Kidney (tissue), 14 donors: ENCODE data around the gene LCN2. TPM values are rescaled to one million over a fixed set of nuclear protein-coding genes. Genes with fewer than 3 reads are reported as not detected.

Source experiments
- DNase-seq, 5 donors: peaks; one replicate each; pipeline ENCODE4 v3.0.0-alpha.2; 2013 to 2020
- FAIRE-seq: peaks from 2 replicates; lab custom pipeline; 2012; peaks lifted over from hg19 to GRCh38; lab: Jason Lieb, UNC
- H3K27ac ChIP-seq, 2 donors: one replicate each; pipeline ENCODE4 v1.7.0; 2013; ENCODE audit warnings: low read depth in 2 of 2, low read length in 2 of 2, inconsistent platforms in 1 of 2
- H3K27me3 ChIP-seq: one replicate; pipeline ENCODE4 v1.7.1; 2013; ENCODE audit warnings: low read length, inconsistent platforms; ENCODE audit not compliant: control insufficient read depth, insufficient read depth
- H3K36me3 ChIP-seq, 3 donors: one replicate each; pipeline versions ENCODE4 v1.7.0 to v1.7.1; 2013; ENCODE audit warnings: low read length in 3 of 3, control low read depth in 1 of 3, inconsistent platforms in 1 of 3; ENCODE audit not compliant: insufficient read depth in 3 of 3, control insufficient read depth in 2 of 3
- H3K4me1 ChIP-seq, 3 donors: one replicate each; pipeline versions ENCODE4 v1.7.0 to v1.7.1; 2013; ENCODE audit warnings: low read length in 3 of 3, inconsistent platforms in 1 of 3, low read depth in 1 of 3; ENCODE audit not compliant: control insufficient read depth in 2 of 3, insufficient read depth in 2 of 3
- H3K4me3 ChIP-seq, 3 donors: one replicate each; pipeline versions ENCODE4 v1.7.0 to v1.8.1; 2013; ENCODE audit warnings: low read length in 3 of 3, control low read depth in 1 of 3, inconsistent platforms in 1 of 3
- H3K9ac ChIP-seq, 3 donors: one replicate each; pipeline versions ENCODE4 v1.7.0 to v1.7.1; 2013; ENCODE audit warnings: low read length in 3 of 3, control low read depth in 1 of 3, inconsistent platforms in 1 of 3
- H3K9me3 ChIP-seq, 3 donors: one replicate each; pipeline versions ENCODE4 v1.7.0 to v1.7.1; 2013; ENCODE audit warnings: low read length in 3 of 3, control low read depth in 1 of 3, inconsistent platforms in 1 of 3; ENCODE audit not compliant: control insufficient read depth in 2 of 3, insufficient read depth in 1 of 3
- CTCF ChIP-seq: IDR thresholded peaks from 3 replicates; pipeline ENCODE4 v1.5.1; 2012; ENCODE audit warnings: mild to moderate bottlenecking, moderate library complexity, borderline replicate concordance; ENCODE audit not compliant: insufficient read depth; ENCODE audit errors: extremely low read depth
- intact Hi-C: fragments of 100-400 bp; cut with DNase I; formaldehyde crosslinking; loops from one replicate; pipeline ENCODE4 v1.11.1; 2022
- polyA plus RNA-seq: library from polyadenylated mRNA; stranded (reverse); fragments of 350-450 nt; fragmentation: Illumina TruSeq; extraction: RNeasy Lipid Tissue Mini Kit (QIAGEN cat#74804); gene quantifications from one replicate; pipeline ENCODE4 v1.2.3, GENCODE V29; 2014; ENCODE audit warnings: low read depth, low replicate concordance; ENCODE audit not compliant: insufficient read depth
- total RNA-seq: library from RNA; stranded (reverse); fragmentation: NEBNext Ultra II Directional; extraction: Animal tissue kit (Norgen Biotek cat#: 25700); gene quantifications from one replicate; pipeline ENCODE4 v1.2.1, GENCODE V29; 2021
- donor health status: control.
- donor health status: control.
- donor health status: control.
- donor health status: control.
- donor health status: control.
- donor health status: DM: yes; HTN: yes; CAD: no.
- donor health status: Normal renal cell carcinoma (clear cell type).

LCN2 gene
- total and polyA plus RNA-seq, 2 donors from 2014 or later, result 8.2 to 198 TPM

GRCh38 chr9:128136816-128137793 is 12.1 kb upstream of the LCN2 start:
- intact Hi-C loops, result no loop called here
- DNase-seq (peak in 1 of 5 donors; percentile 43), FAIRE-seq (no peak)
- Histone ChIP-seq H3K27me3 (no peaks in the 10 kb centered on the region), H3K27ac (no peak overlapping the region), H3K9me3 (no peaks in the 10 kb centered on the region), H3K4me3 (no peak overlapping the region), H3K4me1 (no peaks in the 10 kb centered on the region), H3K36me3 (no peaks in the 10 kb centered on the region), H3K9ac (no peak overlapping the region)
- TF ChIP-seq CTCF, result no peak

GRCh38 chr9:128138001-128138400 is 11.3 kb upstream of the LCN2 start:
- intact Hi-C loops, result no loop called here
- Histone ChIP-seq H3K27ac (no peak overlapping the region), H3K4me3 (no peak overlapping the region), H3K9ac (no peak overlapping the region), H3K4me1 (no peaks in the 10 kb centered on the region), H3K27me3 (no peaks in the 10 kb centered on the region), H3K36me3 (no peaks in the 10 kb centered on the region), H3K9me3 (no peaks in the 10 kb centered on the region)
- no peak for FAIRE-seq
- TF ChIP-seq CTCF, result no peak
- DNase-seq, result peak in 1 of 5 donors; percentile 37

GRCh38 chr9:128139621-128140020 is 9.6 kb upstream of the LCN2 start:
- Histone ChIP-seq H3K9ac (no peak overlapping the region), H3K4me3 (no peak overlapping the region), H3K27ac (no peak overlapping the region), H3K27me3 (no peaks in the 10 kb centered on the region), H3K9me3 (no peaks in the 10 kb centered on the region), H3K4me1 (no peaks in the 10 kb centered on the region), H3K36me3 (no peaks in the 10 kb centered on the region)
- no peak for FAIRE-seq
- no peak for TF ChIP-seq CTCF
- DNase-seq, result peak in 1 of 5 donors; percentile 75
- intact Hi-C loops, result no loop called here
